K562 (cell line): ENCODE measurements around the gene PTTG1IP. TPM values are rescaled to one million over a fixed set of nuclear protein-coding genes. Genes with fewer than 3 reads are reported as not detected.

Experiments
- BACH1 ChIP-seq: fragments of 200-800 bp; sonication (Bioruptor generic); IDR thresholded peaks from 2 replicates; pipeline ENCODE4 v1.6.1; 2016; ENCODE audit warnings: missing genetic modification characterization, missing compliant biosample characterization
- MYNN ChIP-seq, 2 experiments: sonication (generic); formaldehyde crosslinking in 1 of 2; IDR thresholded peaks; 2 replicates each; pipeline versions ENCODE4 v1.5.0 to v1.6.1; 2016 to 2020; ENCODE audit warnings: antibody characterized with exemption in 1 of 2, missing genetic modification reagents in 1 of 2
- RBM14 ChIP-seq: fragments of 200-400 bp; formaldehyde crosslinking; IDR thresholded peaks from 2 replicates; pipeline ENCODE4 v1.6.1; 2018; ENCODE audit warnings: low read depth, mild to moderate bottlenecking, low read length, moderate library complexity, borderline replicate concordance; ENCODE audit not compliant: insufficient read depth
- SRSF1 ChIP-seq: fragments of 200-400 bp; formaldehyde crosslinking; IDR thresholded peaks from 2 replicates; pipeline ENCODE4 v1.6.1; 2017; ENCODE audit warnings: mild to moderate bottlenecking, low read depth, low read length, moderate library complexity
- TAL1 ChIP-seq: fragments of 450-650 bp; IDR thresholded peaks from 2 replicates; pipeline ENCODE4 v1.6.1; 2016; ENCODE audit warnings: mild to moderate bottlenecking
- ZNF717 ChIP-seq: fragments of 250-450 bp; sonication (Bioruptor Pico); IDR thresholded peaks from 2 replicates; pipeline ENCODE4 v1.5.0; 2021
- polyA plus RNA-seq, 8 experiments: library from polyadenylated mRNA; depleted of rRNA in 4 of 8; stranded (reverse) in 5 of 8; unstranded in 3 of 8; fragments of >200 nt; fragmentation: Nextera tagmentation in 2 of 8; fragmentation: Illumina TruSeq in 1 of 8; extraction: Ambion mirVana in 2 of 8; extraction: Trizol in 1 of 8; gene quantifications; 2 replicates each; pipeline versions ENCODE4 v1.2.1 to v1.2.3, GENCODE V29; 2011 to 2014; ENCODE audit warnings: inconsistent platforms in 1 of 8, missing spikeins in 1 of 8
- total RNA-seq, 7 experiments: library from RNA; depleted of rRNA in 6 of 7; stranded (reverse); fragments of >200 nt in 6 of 7; fragmentation: Illumina TruSeq in 2 of 7; extraction: Trizol in 2 of 7; gene quantifications; 2 replicates each; pipeline versions ENCODE4 v1.2.1 to v1.2.3, GENCODE V29; 2011 to 2021; ENCODE audit warnings: low replicate concordance in 1 of 7
- TF ChIP-seq, protein P1 (sequence below), 2 experiments: fragments of 150-350 bp in 1 of 2; IDR thresholded peaks; 2 replicates each; pipeline ENCODE4 v1.6.1; 2012 to 2016; ENCODE audit warnings: low read depth in 2 of 2, low read length in 2 of 2, mild to moderate bottlenecking in 1 of 2, moderate library complexity in 1 of 2
- TF ChIP-seq, protein P2 (sequence below): fragments of 450-650 bp; formaldehyde crosslinking; IDR thresholded peaks from 2 replicates; pipeline ENCODE4 v1.4.0; 2022; ENCODE audit warnings: missing genetic modification characterization
- TF ChIP-seq, protein P3 (sequence below): fragments of 250-450 bp; sonication (Bioruptor Pico); IDR thresholded peaks from 2 replicates; pipeline ENCODE4 v1.4.0; 2020
- TF ChIP-seq, protein P4 (sequence below): sonication (generic); formaldehyde crosslinking; IDR thresholded peaks from 2 replicates; pipeline ENCODE4 v1.8.0; 2023; ENCODE audit warnings: missing genetic modification reagents, mild to moderate bottlenecking, borderline replicate concordance
- TF ChIP-seq, protein P5 (sequence below): IDR thresholded peaks from 3 replicates; pipeline ENCODE4 v1.6.1; 2011; ENCODE audit warnings: borderline replicate concordance, mild to moderate bottlenecking, moderate library complexity; ENCODE audit not compliant: insufficient read length; ENCODE audit errors: extremely low read depth

The PTTG1IP gene
- total and polyA plus RNA-seq, 9 of the 15 experiments (the other 6 are each of a cell fraction or from before 2014, with no cell fraction given): 5.0 to 99.3 (median 82.4) TPM

DNA sequence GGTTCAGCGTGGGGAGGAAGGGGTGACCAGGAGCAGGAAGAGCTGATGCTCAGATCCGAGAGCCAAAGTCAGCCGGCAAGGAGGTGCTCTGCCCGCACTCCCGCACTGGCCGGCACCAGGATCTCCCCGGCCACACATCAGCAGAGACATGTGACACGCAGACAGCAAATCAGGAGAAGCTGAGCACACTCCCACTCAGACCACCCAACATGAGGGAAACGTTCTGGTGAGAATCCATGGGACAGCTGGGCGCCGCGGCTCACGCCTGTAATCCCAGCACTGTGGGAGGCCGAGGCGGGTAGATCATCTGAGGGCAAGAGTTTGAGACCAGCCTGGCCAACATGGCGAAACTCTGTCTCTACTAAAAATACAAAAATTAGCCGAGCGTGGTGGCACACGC is 18.6 kb upstream of the PTTG1IP start (continued):
- TF ChIP-seq, protein P1, sequence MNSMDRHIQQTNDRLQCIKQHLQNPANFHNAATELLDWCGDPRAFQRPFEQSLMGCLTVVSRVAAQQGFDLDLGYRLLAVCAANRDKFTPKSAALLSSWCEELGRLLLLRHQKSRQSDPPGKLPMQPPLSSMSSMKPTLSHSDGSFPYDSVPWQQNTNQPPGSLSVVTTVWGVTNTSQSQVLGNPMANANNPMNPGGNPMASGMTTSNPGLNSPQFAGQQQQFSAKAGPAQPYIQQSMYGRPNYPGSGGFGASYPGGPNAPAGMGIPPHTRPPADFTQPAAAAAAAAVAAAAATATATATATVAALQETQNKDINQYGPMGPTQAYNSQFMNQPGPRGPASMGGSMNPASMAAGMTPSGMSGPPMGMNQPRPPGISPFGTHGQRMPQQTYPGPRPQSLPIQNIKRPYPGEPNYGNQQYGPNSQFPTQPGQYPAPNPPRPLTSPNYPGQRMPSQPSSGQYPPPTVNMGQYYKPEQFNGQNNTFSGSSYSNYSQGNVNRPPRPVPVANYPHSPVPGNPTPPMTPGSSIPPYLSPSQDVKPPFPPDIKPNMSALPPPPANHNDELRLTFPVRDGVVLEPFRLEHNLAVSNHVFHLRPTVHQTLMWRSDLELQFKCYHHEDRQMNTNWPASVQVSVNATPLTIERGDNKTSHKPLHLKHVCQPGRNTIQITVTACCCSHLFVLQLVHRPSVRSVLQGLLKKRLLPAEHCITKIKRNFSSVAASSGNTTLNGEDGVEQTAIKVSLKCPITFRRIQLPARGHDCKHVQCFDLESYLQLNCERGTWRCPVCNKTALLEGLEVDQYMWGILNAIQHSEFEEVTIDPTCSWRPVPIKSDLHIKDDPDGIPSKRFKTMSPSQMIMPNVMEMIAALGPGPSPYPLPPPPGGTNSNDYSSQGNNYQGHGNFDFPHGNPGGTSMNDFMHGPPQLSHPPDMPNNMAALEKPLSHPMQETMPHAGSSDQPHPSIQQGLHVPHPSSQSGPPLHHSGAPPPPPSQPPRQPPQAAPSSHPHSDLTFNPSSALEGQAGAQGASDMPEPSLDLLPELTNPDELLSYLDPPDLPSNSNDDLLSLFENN (IDR thresholded peaks at IDR 0.05; ENCODE audit: low read depth in 2 of 2, low read length in 2 of 2): no peak
- TF ChIP-seq TAL1: no peak
- no peak for TF ChIP-seq MYNN (IDR thresholded peaks at IDR 0.05)
- no peak for TF ChIP-seq MYNN (CRISPR knock-in tag; IDR thresholded peaks at IDR 0.05)
- TF ChIP-seq RBM14: no peak
- TF ChIP-seq, protein P2, sequence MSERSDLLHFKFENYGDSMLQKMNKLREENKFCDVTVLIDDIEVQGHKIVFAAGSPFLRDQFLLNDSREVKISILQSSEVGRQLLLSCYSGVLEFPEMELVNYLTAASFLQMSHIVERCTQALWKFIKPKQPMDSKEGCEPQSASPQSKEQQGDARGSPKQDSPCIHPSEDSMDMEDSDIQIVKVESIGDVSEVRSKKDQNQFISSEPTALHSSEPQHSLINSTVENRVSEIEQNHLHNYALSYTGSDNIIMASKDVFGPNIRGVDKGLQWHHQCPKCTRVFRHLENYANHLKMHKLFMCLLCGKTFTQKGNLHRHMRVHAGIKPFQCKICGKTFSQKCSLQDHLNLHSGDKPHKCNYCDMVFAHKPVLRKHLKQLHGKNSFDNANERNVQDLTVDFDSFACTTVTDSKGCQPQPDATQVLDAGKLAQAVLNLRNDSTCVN (CRISPR knock-in tag): no peak
- TF ChIP-seq, protein P3, sequence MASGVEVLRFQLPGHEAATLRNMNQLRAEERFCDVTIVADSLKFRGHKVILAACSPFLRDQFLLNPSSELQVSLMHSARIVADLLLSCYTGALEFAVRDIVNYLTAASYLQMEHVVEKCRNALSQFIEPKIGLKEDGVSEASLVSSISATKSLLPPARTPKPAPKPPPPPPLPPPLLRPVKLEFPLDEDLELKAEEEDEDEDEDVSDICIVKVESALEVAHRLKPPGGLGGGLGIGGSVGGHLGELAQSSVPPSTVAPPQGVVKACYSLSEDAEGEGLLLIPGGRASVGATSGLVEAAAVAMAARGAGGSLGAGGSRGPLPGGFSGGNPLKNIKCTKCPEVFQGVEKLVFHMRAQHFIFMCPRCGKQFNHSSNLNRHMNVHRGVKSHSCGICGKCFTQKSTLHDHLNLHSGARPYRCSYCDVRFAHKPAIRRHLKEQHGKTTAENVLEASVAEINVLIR (CRISPR knock-in tag): no peak
- TF ChIP-seq BACH1 (tag): no peak
- TF ChIP-seq, protein P4, sequence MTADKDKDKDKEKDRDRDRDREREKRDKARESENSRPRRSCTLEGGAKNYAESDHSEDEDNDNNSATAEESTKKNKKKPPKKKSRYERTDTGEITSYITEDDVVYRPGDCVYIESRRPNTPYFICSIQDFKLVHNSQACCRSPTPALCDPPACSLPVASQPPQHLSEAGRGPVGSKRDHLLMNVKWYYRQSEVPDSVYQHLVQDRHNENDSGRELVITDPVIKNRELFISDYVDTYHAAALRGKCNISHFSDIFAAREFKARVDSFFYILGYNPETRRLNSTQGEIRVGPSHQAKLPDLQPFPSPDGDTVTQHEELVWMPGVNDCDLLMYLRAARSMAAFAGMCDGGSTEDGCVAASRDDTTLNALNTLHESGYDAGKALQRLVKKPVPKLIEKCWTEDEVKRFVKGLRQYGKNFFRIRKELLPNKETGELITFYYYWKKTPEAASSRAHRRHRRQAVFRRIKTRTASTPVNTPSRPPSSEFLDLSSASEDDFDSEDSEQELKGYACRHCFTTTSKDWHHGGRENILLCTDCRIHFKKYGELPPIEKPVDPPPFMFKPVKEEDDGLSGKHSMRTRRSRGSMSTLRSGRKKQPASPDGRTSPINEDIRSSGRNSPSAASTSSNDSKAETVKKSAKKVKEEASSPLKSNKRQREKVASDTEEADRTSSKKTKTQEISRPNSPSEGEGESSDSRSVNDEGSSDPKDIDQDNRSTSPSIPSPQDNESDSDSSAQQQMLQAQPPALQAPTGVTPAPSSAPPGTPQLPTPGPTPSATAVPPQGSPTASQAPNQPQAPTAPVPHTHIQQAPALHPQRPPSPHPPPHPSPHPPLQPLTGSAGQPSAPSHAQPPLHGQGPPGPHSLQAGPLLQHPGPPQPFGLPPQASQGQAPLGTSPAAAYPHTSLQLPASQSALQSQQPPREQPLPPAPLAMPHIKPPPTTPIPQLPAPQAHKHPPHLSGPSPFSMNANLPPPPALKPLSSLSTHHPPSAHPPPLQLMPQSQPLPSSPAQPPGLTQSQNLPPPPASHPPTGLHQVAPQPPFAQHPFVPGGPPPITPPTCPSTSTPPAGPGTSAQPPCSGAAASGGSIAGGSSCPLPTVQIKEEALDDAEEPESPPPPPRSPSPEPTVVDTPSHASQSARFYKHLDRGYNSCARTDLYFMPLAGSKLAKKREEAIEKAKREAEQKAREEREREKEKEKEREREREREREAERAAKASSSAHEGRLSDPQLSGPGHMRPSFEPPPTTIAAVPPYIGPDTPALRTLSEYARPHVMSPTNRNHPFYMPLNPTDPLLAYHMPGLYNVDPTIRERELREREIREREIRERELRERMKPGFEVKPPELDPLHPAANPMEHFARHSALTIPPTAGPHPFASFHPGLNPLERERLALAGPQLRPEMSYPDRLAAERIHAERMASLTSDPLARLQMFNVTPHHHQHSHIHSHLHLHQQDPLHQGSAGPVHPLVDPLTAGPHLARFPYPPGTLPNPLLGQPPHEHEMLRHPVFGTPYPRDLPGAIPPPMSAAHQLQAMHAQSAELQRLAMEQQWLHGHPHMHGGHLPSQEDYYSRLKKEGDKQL (CRISPR knock-in tag): no peak
- no peak for TF ChIP-seq SRSF1
- no peak for TF ChIP-seq ZNF717 (CRISPR knock-in tag)
- TF ChIP-seq, protein P5, sequence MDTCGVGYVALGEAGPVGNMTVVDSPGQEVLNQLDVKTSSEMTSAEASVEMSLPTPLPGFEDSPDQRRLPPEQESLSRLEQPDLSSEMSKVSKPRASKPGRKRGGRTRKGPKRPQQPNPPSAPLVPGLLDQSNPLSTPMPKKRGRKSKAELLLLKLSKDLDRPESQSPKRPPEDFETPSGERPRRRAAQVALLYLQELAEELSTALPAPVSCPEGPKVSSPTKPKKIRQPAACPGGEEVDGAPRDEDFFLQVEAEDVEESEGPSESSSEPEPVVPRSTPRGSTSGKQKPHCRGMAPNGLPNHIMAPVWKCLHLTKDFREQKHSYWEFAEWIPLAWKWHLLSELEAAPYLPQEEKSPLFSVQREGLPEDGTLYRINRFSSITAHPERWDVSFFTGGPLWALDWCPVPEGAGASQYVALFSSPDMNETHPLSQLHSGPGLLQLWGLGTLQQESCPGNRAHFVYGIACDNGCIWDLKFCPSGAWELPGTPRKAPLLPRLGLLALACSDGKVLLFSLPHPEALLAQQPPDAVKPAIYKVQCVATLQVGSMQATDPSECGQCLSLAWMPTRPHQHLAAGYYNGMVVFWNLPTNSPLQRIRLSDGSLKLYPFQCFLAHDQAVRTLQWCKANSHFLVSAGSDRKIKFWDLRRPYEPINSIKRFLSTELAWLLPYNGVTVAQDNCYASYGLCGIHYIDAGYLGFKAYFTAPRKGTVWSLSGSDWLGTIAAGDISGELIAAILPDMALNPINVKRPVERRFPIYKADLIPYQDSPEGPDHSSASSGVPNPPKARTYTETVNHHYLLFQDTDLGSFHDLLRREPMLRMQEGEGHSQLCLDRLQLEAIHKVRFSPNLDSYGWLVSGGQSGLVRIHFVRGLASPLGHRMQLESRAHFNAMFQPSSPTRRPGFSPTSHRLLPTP: no peak
